Measurements from ENCODE around the gene IQCF6.
A peak's percentile ranks its signal among the peaks of the same experiment; 100 is the strongest.
"Not testable (repeated sequence)": the region's sequence is repeated elsewhere in the genome, so short reads cannot be mapped to it uniquely, and the experiment has no call there.

Gene IQCF6

GRCh38 chr3:51759203-51759602, 19.8 kb downstream of the IQCF6 start:
- no peak for DNase-seq

- DNase-seq: not testable (repeated sequence)
Measured at GRCh38 chr3:51753763-51754750, 25.0 kb downstream of the IQCF6 start.

GRCh38 chr3:51751287-51751686, 27.8 kb downstream of the IQCF6 start:
- DNase-seq: no peak

- no peak for DNase-seq
Measured at GRCh38 chr3:51750878-51751277, 28.2 kb downstream of the IQCF6 start.

- DNase-seq: no peak
Measured at GRCh38 chr3:51748327-51748726, 30.7 kb downstream of the IQCF6 start.

GRCh38 chr3:51747840-51748239, 31.2 kb downstream of the IQCF6 start:
- no peak for DNase-seq

GRCh38 chr3:51742978-51743377, 36.1 kb downstream of the IQCF6 start:
- peak; percentile 71 to 84 (median 78) for DNase-seq

- DNase-seq: not testable (repeated sequence)
Measured at GRCh38 chr3:51742320-51742719, 36.7 kb downstream of the IQCF6 start.

- peak in 2 of 4 experiments; percentile 54 to 67 for DNase-seq
Measured at GRCh38 chr3:51739110-51739509, 39.9 kb downstream of the IQCF6 start.

GRCh38 chr3:51735950-51736349, 43.1 kb downstream of the IQCF6 start:
- DNase-seq: no peak

GRCh38 chr3:51735039-51735438, 44.0 kb downstream of the IQCF6 start:
- no peak for DNase-seq

- DNase-seq: no peak
Measured at GRCh38 chr3:51734572-51734907, 44.5 kb downstream of the IQCF6 start.

GRCh38 chr3:51733859-51734571, 45.0 kb downstream of the IQCF6 start:
- no peak for DNase-seq

GRCh38 chr3:51729042-51729633, 49.9 kb downstream of the IQCF6 start:
- no peak for DNase-seq
